GM18861 (cell line): ENCODE data around the gene GIGYF2.
"Not testable (repeated sequence)": the region's sequence is repeated elsewhere in the genome, so short reads cannot be mapped to it uniquely, and the experiment has no call there.

Experiments used
- ATAC-seq: cut with Tn5 transposase; IDR thresholded peaks from one replicate; pipeline ENCODE4 v1.9.1; 2021; ENCODE audit not compliant: unreplicated experiment

Gene GIGYF2

GRCh38 chr2:232687382-232688160 lies 9.6 kb upstream of the GIGYF2 start:
- no peak for ATAC-seq

- no peak for ATAC-seq
Measured at GRCh38 chr2:232688201-232688600, 8.9 kb upstream of the GIGYF2 start.

- ATAC-seq, result no peak
Measured at GRCh38 chr2:232689152-232689910, 7.8 kb upstream of the GIGYF2 start.

- ATAC-seq, result not testable (repeated sequence)
Measured at GRCh38 chr2:232691117-232691516, 6.0 kb upstream of the GIGYF2 start.

GRCh38 chr2:232693344-232693743 lies 3.8 kb upstream of the GIGYF2 start:
- ATAC-seq, result no peak

GRCh38 chr2:232696609-232697058 lies 497 bp upstream of the GIGYF2 start:
- no peak for ATAC-seq

GRCh38 chr2:232697807-232698110 lies 628 bp downstream of the GIGYF2 start:
- ATAC-seq, result no peak

GRCh38 chr2:232698556-232699091 lies 1.5 kb downstream of the GIGYF2 start:
- ATAC-seq, result no peak

GRCh38 chr2:232699110-232699509 lies 2.0 kb downstream of the GIGYF2 start:
- no peak for ATAC-seq

GRCh38 chr2:232700154-232700553 lies 3.0 kb downstream of the GIGYF2 start:
- ATAC-seq, result no peak

GRCh38 chr2:232707076-232707475 lies 9.9 kb downstream of the GIGYF2 start:
- ATAC-seq, result no peak

- no peak for ATAC-seq
Measured at GRCh38 chr2:232713505-232713904, 16.4 kb downstream of the GIGYF2 start.

- ATAC-seq, result no peak
Measured at GRCh38 chr2:232714969-232715368, 17.8 kb downstream of the GIGYF2 start.

GRCh38 chr2:232720056-232720455 lies 22.9 kb downstream of the GIGYF2 start:
- not testable (repeated sequence) for ATAC-seq

GRCh38 chr2:232721261-232721660 lies 24.1 kb downstream of the GIGYF2 start:
- ATAC-seq, result no peak

GRCh38 chr2:232721882-232722281 lies 24.8 kb downstream of the GIGYF2 start:
- no peak for ATAC-seq

GRCh38 chr2:232723027-232723426 lies 25.9 kb downstream of the GIGYF2 start:
- no peak for ATAC-seq

GRCh38 chr2:232728785-232729184 lies 31.7 kb downstream of the GIGYF2 start:
- ATAC-seq, result no peak

- no peak for ATAC-seq
Measured at GRCh38 chr2:232731470-232731869, 34.3 kb downstream of the GIGYF2 start.

- ATAC-seq, result no peak
Measured at GRCh38 chr2:232741294-232741693, 44.2 kb downstream of the GIGYF2 start.

GRCh38 chr2:232741972-232742371 lies 44.8 kb downstream of the GIGYF2 start:
- ATAC-seq, result no peak

- no peak for ATAC-seq
Measured at GRCh38 chr2:232744963-232745362, 47.8 kb downstream of the GIGYF2 start.
